T47D (cell line): ENCODE measurements around the gene KANK4.

Source experiments
- DNase-seq, 2 experiments: peaks; one replicate each; pipeline versions ENCODE4 v3.0.0 to v3.0.0-alpha.2; 2011 to 2012; ENCODE audit warnings: low read depth in 1 of 2, low spot score in 1 of 2
- JUND ChIP-seq: IDR thresholded peaks from 2 replicates; pipeline ENCODE4 v1.6.1; 2012; ENCODE audit warnings: low read depth
- in situ Hi-C: cut with HindIII; loops from 2 replicates; pipeline ENCODE4 v1.10.0; 2016; ENCODE audit warnings: low sequenced_read_pairs, low pct_unique_long_range_greater_than_20kb

The KANK4 gene

GRCh38 chr1:62285984-62286785 is 33.0 kb downstream of the KANK4 start:
- in situ Hi-C loops = no loop called here
- TF ChIP-seq JUND = no peak
- no peak for DNase-seq

- no peak for TF ChIP-seq JUND
- DNase-seq = no peak
- in situ Hi-C loops = no loop called here
Observed at GRCh38 chr1:62285440-62285839, 33.8 kb downstream of the KANK4 start.

GRCh38 chr1:62283986-62284385 is 35.2 kb downstream of the KANK4 start:
- no peak for TF ChIP-seq JUND
- in situ Hi-C loops = no loop called here
- no peak for DNase-seq

DNA sequence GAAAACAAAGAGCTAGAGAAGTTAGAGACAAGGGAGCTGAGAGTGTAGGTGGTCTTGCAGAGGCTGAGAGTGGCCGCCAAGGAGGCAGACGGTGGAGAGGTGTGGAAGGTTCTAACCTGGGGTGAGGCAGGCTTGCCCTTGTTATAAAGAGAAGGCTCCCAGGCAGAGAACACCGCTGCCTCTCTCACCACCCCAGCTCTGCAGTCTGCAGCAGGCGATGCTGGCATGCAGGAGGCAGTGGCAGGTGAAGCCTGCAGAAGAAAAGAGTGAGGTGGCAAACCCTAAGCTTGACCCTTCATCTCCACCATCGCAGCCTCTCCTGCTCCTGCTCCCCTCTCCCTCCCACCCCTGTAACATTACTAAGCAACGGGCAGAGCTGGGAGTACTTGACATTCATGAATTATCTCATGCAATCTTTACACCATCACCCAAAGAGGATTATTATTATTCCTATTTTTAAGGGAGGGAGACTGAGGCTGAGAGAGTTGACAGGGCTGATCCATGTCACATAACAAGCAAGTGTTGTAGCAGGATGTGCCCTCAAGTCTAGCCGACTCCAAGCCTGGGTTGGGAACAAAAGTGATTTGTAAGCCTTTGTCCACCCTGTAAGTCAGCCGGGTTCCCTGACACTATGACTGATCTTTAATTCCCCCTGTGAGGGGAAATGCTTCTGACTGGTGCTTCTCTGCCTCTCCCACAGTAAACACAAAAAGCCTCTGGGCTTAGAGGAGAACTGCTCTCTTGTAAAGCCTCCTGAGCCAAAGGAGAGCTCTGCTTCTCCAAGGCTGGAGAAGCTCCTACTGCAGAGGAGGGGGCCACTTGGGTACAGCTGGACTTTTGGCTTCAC is 36.1 kb downstream of the KANK4 start:
- TF ChIP-seq JUND = no peak
- in situ Hi-C loops = no loop called here
- no peak for DNase-seq

- no peak for TF ChIP-seq JUND
- in situ Hi-C loops = no loop called here
- DNase-seq = no peak
Observed at GRCh38 chr1:62281922-62282555, 37.2 kb downstream of the KANK4 start.

DNA sequence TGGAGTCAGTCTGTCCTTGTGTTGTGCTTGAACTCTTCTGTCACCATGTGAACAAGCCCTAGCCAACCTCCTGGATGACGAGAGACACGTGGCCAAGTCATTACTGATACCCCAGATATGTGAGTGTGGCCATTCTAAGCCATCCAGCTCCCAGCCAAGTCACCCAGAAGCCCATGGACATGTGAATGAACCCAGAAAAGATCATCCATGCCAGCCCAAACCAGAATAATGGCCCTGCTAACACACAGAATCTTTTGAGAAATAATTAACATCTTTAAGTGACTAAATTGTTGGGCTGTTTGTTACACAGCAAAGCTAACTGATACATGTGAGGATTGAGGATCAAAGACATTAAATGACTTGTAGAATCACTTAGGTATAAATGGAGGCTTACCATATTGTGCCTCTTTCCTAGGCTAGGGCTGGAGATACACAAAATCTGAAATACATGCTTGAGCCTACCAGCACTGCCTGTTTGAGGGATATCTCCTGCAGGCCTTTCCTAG is 38.2 kb downstream of the KANK4 start:
- in situ Hi-C loops = no loop called here
- no peak for DNase-seq
- TF ChIP-seq JUND = no peak

DNA sequence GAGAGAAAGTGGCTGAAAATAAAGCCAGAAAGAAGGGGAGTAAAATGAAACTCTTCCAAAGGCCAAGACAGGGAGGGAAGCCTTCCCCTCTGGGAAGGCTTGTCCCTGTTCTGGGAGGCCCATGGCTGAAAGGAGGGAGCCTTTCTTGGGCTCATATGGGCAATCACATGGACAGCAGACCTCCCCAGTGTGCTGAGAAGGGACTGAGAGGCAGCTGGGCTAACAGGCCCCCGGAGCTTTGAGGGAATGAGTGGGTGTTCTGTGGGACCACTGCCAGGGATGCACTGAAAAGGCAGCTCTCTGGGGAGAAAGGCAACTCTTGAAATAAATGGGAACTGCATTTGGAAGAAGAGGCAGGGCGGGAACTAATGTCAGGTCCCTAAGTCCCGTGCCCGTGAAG is 39.1 kb downstream of the KANK4 start:
- no peak for TF ChIP-seq JUND
- no peak for DNase-seq
- in situ Hi-C loops = no loop called here

- no peak for DNase-seq
- in situ Hi-C loops = no loop called here
- no peak for TF ChIP-seq JUND
Observed at GRCh38 chr1:62276791-62277190, 42.4 kb downstream of the KANK4 start.

- in situ Hi-C loops = no loop called here
- no peak for DNase-seq
- TF ChIP-seq JUND = no peak
Observed at GRCh38 chr1:62274496-62275485, 44.4 kb downstream of the KANK4 start.

- TF ChIP-seq JUND = no peak
- no peak for DNase-seq
- in situ Hi-C loops = no loop called here
Observed at GRCh38 chr1:62273953-62274352, 45.3 kb downstream of the KANK4 start.

- in situ Hi-C loops = no loop called here
- no peak for DNase-seq
Observed at GRCh38 chr1:62271948-62272728, 47.1 kb downstream of the KANK4 start.

More at GRCh38 chr1:62271948-62272728, 47.1 kb downstream of the KANK4 start:
- no peak for TF ChIP-seq JUND
